HEK293 (cell line): ENCODE measurements around the gene DUSP15.

Experiments used
- HIC1 ChIP-seq: fragments of 450-650 bp; formaldehyde crosslinking; IDR thresholded peaks from 2 replicates; pipeline ENCODE4 v1.5.1; 2016; ENCODE audit warnings: missing biosample characterization, missing genetic modification characterization
- HOXC10 ChIP-seq: sonication (generic); formaldehyde crosslinking; IDR thresholded peaks from 2 replicates; pipeline ENCODE4 v1.8.1; 2023; ENCODE audit warnings: mild to moderate bottlenecking, missing genetic modification reagents
- KLF1 ChIP-seq: fragments of 450-650 bp; formaldehyde crosslinking; IDR thresholded peaks from 2 replicates; pipeline ENCODE4 v1.5.1; 2016; ENCODE audit warnings: missing biosample characterization, missing genetic modification characterization
- KLF9 ChIP-seq: fragments of 450-650 bp; formaldehyde crosslinking; IDR thresholded peaks from 2 replicates; pipeline ENCODE4 v1.5.1; 2016; ENCODE audit warnings: missing biosample characterization, missing genetic modification characterization, low read depth
- MYNN ChIP-seq: fragments of 450-650 bp; formaldehyde crosslinking; IDR thresholded peaks from 2 replicates; pipeline ENCODE4 v1.5.1; 2016; ENCODE audit warnings: missing biosample characterization, missing genetic modification characterization, borderline replicate concordance
- SP3 ChIP-seq: fragments of 450-650 bp; formaldehyde crosslinking; IDR thresholded peaks from 2 replicates; pipeline ENCODE4 v1.5.1; 2016; ENCODE audit warnings: missing biosample characterization, missing genetic modification characterization
- SP7 ChIP-seq: fragments of 450-650 bp; formaldehyde crosslinking; IDR thresholded peaks from 2 replicates; pipeline ENCODE4 v1.5.1; 2016; ENCODE audit warnings: missing biosample characterization, missing genetic modification characterization
- TRIM28 ChIP-seq: IDR thresholded peaks from 2 replicates; pipeline ENCODE4 v1.6.1; 2011; ENCODE audit warnings: low read length, control low read depth, borderline replicate concordance
- WT1 ChIP-seq: fragments of 450-650 bp; formaldehyde crosslinking; IDR thresholded peaks from 2 replicates; pipeline ENCODE4 v1.5.1; 2016; ENCODE audit warnings: missing biosample characterization, missing genetic modification characterization
- ZNF19 ChIP-seq: fragments of 450-650 bp; formaldehyde crosslinking; IDR thresholded peaks from 2 replicates; pipeline ENCODE4; 2016; ENCODE audit warnings: missing biosample characterization, missing genetic modification characterization, low read depth
- ZNF26 ChIP-seq: fragments of 450-650 bp; formaldehyde crosslinking; IDR thresholded peaks from 2 replicates; pipeline ENCODE4 v1.5.1; 2016; ENCODE audit warnings: missing biosample characterization, missing genetic modification characterization
- ZNF354C ChIP-seq: fragments of 450-650 bp; formaldehyde crosslinking; IDR thresholded peaks from 2 replicates; pipeline ENCODE4 v1.5.1; 2016; ENCODE audit warnings: missing biosample characterization, missing genetic modification characterization, low read depth, borderline replicate concordance
- ZNF416 ChIP-seq: fragments of 450-650 bp; formaldehyde crosslinking; IDR thresholded peaks from 2 replicates; pipeline ENCODE4 v1.5.1; 2016; ENCODE audit warnings: missing biosample characterization, missing genetic modification characterization
- ZNF423 ChIP-seq: fragments of 450-650 bp; formaldehyde crosslinking; IDR thresholded peaks from 2 replicates; pipeline ENCODE4 v1.5.1; 2016; ENCODE audit warnings: missing biosample characterization, missing genetic modification characterization
- ZNF585B ChIP-seq: fragments of 450-650 bp; formaldehyde crosslinking; IDR thresholded peaks from 2 replicates; pipeline ENCODE4 v1.5.1; 2016; ENCODE audit warnings: missing biosample characterization, missing genetic modification characterization
- ZNF776 ChIP-seq: fragments of 450-650 bp; formaldehyde crosslinking; IDR thresholded peaks from 2 replicates; pipeline ENCODE4 v1.5.0; 2017; ENCODE audit warnings: missing biosample characterization, missing genetic modification characterization, borderline replicate concordance
- ZXDB ChIP-seq: fragments of 450-650 bp; formaldehyde crosslinking; IDR thresholded peaks from 2 replicates; pipeline ENCODE4 v1.5.1; 2016; ENCODE audit warnings: missing biosample characterization, missing genetic modification characterization
- TF ChIP-seq, protein P1 (sequence below): fragments of 450-650 bp; formaldehyde crosslinking; IDR thresholded peaks from 2 replicates; pipeline ENCODE4 v1.5.1; 2017; ENCODE audit warnings: missing biosample characterization, missing genetic modification characterization
- TF ChIP-seq, protein P2 (sequence below): fragments of 450-650 bp; formaldehyde crosslinking; IDR thresholded peaks from 2 replicates; pipeline ENCODE4 v1.5.1; 2016; ENCODE audit warnings: missing biosample characterization, missing genetic modification characterization
- TF ChIP-seq, protein P3 (sequence below): fragments of 450-650 bp; formaldehyde crosslinking; IDR thresholded peaks from 2 replicates; pipeline ENCODE4 v1.5.1; 2017; ENCODE audit warnings: missing biosample characterization, mild to moderate bottlenecking, missing genetic modification characterization, moderate library complexity
- TF ChIP-seq, protein P4 (sequence below): fragments of 450-650 bp; formaldehyde crosslinking; IDR thresholded peaks from 2 replicates; pipeline ENCODE4 v1.5.1; 2017; ENCODE audit warnings: missing biosample characterization, missing genetic modification characterization
- TF ChIP-seq, protein P5 (sequence below): fragments of 450-650 bp; formaldehyde crosslinking; IDR thresholded peaks from 2 replicates; pipeline ENCODE4 v1.5.1; 2016; ENCODE audit warnings: missing biosample characterization, missing genetic modification characterization

The DUSP15 gene

DNA sequence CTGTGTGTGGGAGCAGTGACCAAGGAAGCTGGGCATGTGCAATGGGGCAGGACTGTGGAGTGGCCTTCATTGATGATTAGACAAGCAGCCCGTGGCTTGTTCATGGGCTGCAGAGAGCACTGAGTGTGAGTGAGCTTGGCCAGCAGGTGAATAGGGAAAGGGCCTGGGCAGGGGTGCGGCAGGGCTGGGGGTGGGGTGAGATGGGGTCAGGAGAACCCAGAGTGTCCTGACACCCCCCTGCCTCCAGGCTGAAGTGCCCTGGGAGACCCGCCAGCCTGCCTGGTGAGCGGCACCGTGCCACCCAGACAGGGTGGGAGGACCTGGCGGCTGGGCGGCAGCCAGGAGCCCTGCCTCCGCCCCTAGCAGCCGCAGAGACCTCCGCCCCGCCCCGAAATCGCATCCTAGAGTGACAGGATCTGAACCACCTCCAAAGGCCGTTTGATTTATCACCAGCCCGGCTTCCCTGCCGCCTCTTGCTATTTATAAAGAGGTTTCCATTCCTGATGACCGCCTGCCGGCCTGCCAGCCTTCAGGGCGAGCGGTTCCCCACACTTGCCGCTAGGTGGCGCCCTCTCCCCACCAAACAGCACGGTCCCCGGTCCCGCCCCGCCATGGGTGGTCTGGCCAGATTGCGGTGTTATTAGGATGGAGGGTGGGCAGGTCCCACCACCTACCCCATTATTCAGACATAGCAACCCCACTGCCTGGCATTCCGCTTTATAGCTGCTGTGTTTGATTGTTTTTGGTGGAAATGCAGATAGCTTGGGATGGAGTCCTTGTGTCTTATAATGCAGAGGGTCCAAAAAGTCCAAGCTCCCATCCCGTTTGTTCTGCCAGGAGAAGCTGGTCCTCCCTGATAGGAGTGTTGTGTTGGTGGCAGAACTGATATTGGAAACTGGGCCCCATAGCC is 47.7 kb downstream of the DUSP15 start (continued):
- TF ChIP-seq WT1 (tag by site-specific recombination) (0 out of 2 replicates have a peak, but pooled peaks have one; percentile 43), ZNF354C (tag by site-specific recombination) (no peak), ZNF19 (tag by site-specific recombination) (no peak), ZNF585B (no peak), SP3 (tag by site-specific recombination) (peak; percentile 64), KLF9 (tag by site-specific recombination) (peak; percentile 47; the same call in 1 of the 2 replicates), ZXDB (tag by site-specific recombination) (0 out of 2 replicates have a peak, but pooled peaks have one; percentile 42), HIC1 (tag by site-specific recombination) (peak; percentile 73), MYNN (no peak), ZNF423 (tag by site-specific recombination) (no peak), ZNF26 (tag by site-specific recombination) (no peak), SP7 (peak; percentile 81; the same call in 1 of the 2 replicates), ZNF416 (tag by site-specific recombination) (no peak), ZNF776 (no peak), TRIM28 (no peak), HOXC10 (no peak), KLF1 (tag by site-specific recombination) (peak; percentile 94)
- TF ChIP-seq, protein P1, sequence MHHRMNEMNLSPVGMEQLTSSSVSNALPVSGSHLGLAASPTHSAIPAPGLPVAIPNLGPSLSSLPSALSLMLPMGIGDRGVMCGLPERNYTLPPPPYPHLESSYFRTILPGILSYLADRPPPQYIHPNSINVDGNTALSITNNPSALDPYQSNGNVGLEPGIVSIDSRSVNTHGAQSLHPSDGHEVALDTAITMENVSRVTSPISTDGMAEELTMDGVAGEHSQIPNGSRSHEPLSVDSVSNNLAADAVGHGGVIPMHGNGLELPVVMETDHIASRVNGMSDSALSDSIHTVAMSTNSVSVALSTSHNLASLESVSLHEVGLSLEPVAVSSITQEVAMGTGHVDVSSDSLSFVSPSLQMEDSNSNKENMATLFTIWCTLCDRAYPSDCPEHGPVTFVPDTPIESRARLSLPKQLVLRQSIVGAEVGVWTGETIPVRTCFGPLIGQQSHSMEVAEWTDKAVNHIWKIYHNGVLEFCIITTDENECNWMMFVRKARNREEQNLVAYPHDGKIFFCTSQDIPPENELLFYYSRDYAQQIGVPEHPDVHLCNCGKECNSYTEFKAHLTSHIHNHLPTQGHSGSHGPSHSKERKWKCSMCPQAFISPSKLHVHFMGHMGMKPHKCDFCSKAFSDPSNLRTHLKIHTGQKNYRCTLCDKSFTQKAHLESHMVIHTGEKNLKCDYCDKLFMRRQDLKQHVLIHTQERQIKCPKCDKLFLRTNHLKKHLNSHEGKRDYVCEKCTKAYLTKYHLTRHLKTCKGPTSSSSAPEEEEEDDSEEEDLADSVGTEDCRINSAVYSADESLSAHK = no peak
- TF ChIP-seq, protein P2, sequence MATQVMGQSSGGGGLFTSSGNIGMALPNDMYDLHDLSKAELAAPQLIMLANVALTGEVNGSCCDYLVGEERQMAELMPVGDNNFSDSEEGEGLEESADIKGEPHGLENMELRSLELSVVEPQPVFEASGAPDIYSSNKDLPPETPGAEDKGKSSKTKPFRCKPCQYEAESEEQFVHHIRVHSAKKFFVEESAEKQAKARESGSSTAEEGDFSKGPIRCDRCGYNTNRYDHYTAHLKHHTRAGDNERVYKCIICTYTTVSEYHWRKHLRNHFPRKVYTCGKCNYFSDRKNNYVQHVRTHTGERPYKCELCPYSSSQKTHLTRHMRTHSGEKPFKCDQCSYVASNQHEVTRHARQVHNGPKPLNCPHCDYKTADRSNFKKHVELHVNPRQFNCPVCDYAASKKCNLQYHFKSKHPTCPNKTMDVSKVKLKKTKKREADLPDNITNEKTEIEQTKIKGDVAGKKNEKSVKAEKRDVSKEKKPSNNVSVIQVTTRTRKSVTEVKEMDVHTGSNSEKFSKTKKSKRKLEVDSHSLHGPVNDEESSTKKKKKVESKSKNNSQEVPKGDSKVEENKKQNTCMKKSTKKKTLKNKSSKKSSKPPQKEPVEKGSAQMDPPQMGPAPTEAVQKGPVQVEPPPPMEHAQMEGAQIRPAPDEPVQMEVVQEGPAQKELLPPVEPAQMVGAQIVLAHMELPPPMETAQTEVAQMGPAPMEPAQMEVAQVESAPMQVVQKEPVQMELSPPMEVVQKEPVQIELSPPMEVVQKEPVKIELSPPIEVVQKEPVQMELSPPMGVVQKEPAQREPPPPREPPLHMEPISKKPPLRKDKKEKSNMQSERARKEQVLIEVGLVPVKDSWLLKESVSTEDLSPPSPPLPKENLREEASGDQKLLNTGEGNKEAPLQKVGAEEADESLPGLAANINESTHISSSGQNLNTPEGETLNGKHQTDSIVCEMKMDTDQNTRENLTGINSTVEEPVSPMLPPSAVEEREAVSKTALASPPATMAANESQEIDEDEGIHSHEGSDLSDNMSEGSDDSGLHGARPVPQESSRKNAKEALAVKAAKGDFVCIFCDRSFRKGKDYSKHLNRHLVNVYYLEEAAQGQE (tag by site-specific recombination) = no peak
- TF ChIP-seq, protein P3, sequence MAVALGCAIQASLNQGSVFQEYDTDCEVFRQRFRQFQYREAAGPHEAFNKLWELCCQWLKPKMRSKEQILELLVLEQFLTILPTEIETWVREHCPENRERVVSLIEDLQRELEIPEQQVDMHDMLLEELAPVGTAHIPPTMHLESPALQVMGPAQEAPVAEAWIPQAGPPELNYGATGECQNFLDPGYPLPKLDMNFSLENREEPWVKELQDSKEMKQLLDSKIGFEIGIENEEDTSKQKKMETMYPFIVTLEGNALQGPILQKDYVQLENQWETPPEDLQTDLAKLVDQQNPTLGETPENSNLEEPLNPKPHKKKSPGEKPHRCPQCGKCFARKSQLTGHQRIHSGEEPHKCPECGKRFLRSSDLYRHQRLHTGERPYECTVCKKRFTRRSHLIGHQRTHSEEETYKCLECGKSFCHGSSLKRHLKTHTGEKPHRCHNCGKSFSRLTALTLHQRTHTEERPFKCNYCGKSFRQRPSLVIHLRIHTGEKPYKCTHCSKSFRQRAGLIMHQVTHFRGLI (tag by site-specific recombination) = peak; percentile 20; the same call in 1 of the 2 replicates
- TF ChIP-seq, protein P4, sequence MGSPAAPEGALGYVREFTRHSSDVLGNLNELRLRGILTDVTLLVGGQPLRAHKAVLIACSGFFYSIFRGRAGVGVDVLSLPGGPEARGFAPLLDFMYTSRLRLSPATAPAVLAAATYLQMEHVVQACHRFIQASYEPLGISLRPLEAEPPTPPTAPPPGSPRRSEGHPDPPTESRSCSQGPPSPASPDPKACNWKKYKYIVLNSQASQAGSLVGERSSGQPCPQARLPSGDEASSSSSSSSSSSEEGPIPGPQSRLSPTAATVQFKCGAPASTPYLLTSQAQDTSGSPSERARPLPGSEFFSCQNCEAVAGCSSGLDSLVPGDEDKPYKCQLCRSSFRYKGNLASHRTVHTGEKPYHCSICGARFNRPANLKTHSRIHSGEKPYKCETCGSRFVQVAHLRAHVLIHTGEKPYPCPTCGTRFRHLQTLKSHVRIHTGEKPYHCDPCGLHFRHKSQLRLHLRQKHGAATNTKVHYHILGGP (tag by site-specific recombination) = no peak
- TF ChIP-seq, protein P5, sequence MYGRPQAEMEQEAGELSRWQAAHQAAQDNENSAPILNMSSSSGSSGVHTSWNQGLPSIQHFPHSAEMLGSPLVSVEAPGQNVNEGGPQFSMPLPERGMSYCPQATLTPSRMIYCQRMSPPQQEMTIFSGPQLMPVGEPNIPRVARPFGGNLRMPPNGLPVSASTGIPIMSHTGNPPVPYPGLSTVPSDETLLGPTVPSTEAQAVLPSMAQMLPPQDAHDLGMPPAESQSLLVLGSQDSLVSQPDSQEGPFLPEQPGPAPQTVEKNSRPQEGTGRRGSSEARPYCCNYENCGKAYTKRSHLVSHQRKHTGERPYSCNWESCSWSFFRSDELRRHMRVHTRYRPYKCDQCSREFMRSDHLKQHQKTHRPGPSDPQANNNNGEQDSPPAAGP = peak; percentile 62; the same call in 1 of the 2 replicates
